NCI-H2107 (cell line): ENCODE results near the gene SEPTIN2.
"Not testable (repeated sequence)": the region's sequence is repeated elsewhere in the genome, so short reads cannot be mapped to it uniquely, and the experiment has no call there.

ENCODE experiments used
- DNase-seq: peaks from one replicate; lab custom pipeline; 2025; lab: John Stamatoyannopoulos, UW

Gene SEPTIN2

GRCh38 chr2:241381872-241382271 lies 66.1 kb downstream of the SEPTIN2 start:
- DNase-seq = no peak

GRCh38 chr2:241385450-241385849 lies 69.7 kb downstream of the SEPTIN2 start:
- not testable (repeated sequence) for DNase-seq

GRCh38 chr2:241386519-241386918 lies 70.8 kb downstream of the SEPTIN2 start:
- no peak for DNase-seq

GRCh38 chr2:241389697-241390096 lies 74.0 kb downstream of the SEPTIN2 start:
- DNase-seq = no peak

- DNase-seq = no peak
Measured at GRCh38 chr2:241390301-241391206, 74.8 kb downstream of the SEPTIN2 start.

- DNase-seq = no peak
Measured at GRCh38 chr2:241391892-241392665, 76.4 kb downstream of the SEPTIN2 start.

- DNase-seq = not testable (repeated sequence)
Measured at GRCh38 chr2:241392753-241393152, 77.0 kb downstream of the SEPTIN2 start.

GRCh38 chr2:241393524-241394196 lies 77.9 kb downstream of the SEPTIN2 start:
- DNase-seq = no peak

- DNase-seq = not testable (repeated sequence)
Measured at GRCh38 chr2:241396809-241397208, 81.1 kb downstream of the SEPTIN2 start.

- no peak for DNase-seq
Measured at GRCh38 chr2:241399941-241400922, 84.5 kb downstream of the SEPTIN2 start.
